ENCODE data around the gene CAP1.

DNA sequence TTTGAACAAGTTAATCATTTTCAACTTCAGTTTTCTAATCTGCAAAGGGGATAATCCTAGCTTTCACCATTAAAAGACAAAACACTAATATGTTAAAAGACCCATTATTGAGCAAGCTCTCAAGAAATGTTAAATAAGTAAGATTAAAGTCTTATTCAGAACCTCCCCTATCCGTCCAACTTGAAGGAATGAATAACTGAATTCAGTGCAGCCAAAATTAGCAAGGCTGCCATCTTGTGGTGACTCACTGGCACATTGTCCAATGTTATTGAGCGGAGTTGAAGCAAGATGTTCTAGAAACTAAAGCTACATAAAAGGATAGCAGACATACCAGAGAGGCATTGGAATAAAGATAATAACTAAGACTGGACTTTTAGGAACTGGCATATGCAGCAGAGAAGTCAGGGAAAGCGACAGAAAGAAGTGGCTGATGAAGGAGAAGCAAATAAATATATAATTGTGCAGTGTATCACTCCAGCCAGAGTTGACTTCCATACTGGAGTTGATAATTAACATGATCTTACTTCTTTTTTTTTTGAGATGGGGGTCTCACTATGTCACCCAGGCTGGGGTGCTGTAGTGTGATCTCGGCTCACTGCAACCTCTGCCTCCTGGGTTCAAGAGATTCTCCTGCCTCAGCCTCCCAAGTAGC, 8.2 kb upstream of the CAP1 start:
- TF ChIP-seq BHLHE40 (IDR thresholded peaks at IDR 0.05; ENCODE audit: borderline replicate concordance) (no peak), SUZ12 (IDR thresholded peaks at IDR 0.05) (no peak), ZNF384 (IDR thresholded peaks at IDR 0.05) (no peak), LEF1 (IDR thresholded peaks at IDR 0.05; ENCODE audit: borderline replicate concordance) (no peak), L3MBTL2 (conservative IDR thresholded peaks at IDR 0.05) (no peak), ARNT (IDR thresholded peaks at IDR 0.05) (no peak), SP1 (IDR thresholded peaks at IDR 0.05) (no peak)

All from HEK293T (cell line).